Stimulated activated CD4-positive, alpha-beta T cell treated with anti-CD3 and anti-CD28 coated beads, Interleukin-1b, Interleukin-23, amount 100 ng/mL, for 48 hours (primary cell): ENCODE measurements around the gene IGFBP4.
A peak's percentile ranks its signal among the peaks of the same experiment; 100 is the strongest.

Source experiments
- DNase-seq: peaks from one replicate; pipeline ENCODE4 v3.0.0-alpha.2; 2020

Gene IGFBP4

GRCh38 chr17:40472733-40473452, 29.6 kb downstream of the IGFBP4 start:
- DNase-seq: no peak

- DNase-seq: no peak
Observed at GRCh38 chr17:40473573-40474365, 30.5 kb downstream of the IGFBP4 start.

- DNase-seq: no peak
Observed at GRCh38 chr17:40474419-40475002, 31.3 kb downstream of the IGFBP4 start.

- DNase-seq: no peak
Observed at GRCh38 chr17:40475234-40475908, 32.1 kb downstream of the IGFBP4 start.

DNA sequence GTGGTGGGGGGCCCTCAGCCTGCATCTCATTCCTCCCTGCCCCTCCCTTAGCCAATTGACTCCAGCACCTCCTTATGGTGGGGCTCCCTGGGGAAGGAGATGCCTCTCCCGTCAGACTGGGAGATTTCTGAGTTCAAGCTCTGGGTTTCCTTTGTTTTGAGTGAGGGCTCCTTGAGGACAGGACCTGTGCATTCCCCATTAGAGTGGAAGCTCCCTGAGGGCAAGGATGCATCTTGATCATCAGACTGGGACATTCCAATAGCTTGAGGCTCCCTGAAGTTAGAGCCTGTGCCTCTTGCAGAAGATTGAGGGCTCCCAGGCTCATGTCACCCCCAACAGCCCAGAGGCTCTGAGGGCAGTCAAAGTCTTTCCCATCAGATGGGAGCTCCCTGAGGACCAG, 34.5 kb downstream of the IGFBP4 start:
- DNase-seq: no peak

DNA sequence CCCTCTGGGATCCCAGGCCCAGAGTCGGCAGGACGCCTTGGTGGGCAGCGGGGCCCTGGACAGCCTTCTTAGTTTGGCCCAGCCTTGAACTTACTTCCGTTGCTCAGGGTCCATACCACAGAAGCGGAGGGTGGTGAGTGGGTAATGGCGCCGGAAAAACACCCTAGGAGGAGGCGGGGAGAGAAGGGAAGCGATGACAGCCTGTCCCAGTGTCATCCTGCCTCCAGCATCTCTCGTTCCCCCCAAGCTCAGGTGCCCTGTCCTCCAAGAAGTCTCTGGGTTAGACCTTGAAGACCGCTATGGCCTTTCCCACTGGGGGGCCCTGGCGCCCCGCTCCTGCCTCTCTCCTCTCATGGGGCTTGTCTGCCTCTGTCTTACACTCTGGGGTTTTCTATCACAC, 35.2 kb downstream of the IGFBP4 start:
- no peak for DNase-seq

GRCh38 chr17:40479754-40480480, 36.7 kb downstream of the IGFBP4 start:
- no peak for DNase-seq

DNA sequence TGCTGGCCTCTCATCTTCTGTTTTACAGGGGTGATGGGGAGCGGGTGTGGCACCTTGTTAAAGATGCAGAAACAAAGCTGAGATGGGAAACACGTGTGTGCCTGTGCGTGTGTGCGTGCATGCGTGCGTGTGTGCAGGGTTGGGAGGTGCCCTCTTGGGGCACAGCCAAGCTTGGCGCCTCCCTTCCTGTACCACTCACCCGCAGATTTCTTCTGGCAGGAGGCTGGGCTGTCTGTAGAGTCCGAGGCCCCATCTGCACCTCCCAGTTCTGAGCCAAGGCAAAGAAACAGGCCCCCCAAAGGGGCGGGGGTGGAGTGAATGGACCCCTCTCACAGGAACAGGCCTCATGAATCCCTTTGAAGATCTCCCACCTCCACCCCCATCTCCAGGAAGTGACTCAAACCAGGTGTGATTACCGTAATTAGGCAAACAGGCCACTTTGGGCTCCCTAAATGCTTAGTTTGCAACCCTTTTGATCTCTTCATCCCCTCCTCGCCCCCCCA, 37.3 kb downstream of the IGFBP4 start:
- peak; percentile 95 for DNase-seq

GRCh38 chr17:40481106-40481505, 37.9 kb downstream of the IGFBP4 start:
- DNase-seq: no peak

GRCh38 chr17:40482722-40483121, 39.5 kb downstream of the IGFBP4 start:
- DNase-seq: no peak

DNA sequence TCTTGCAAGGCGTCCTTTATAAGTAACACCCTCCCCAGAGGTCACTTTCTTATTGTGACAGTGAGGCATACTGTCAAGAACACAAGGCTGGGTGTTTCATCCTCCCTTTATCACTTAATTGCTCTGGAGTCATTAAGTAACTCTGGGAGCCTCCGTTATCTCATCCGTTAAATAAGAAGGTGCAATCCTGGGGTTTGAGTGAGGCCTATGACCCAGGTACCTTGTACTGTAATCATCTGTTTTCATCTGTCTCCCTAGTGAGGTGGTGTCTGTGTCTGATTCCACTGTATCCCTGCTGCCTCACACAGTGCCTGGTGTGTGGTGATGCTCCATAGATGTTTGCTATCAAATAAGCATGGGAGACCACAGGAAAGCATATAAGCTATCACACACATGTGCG, 40.4 kb downstream of the IGFBP4 start:
- no peak for DNase-seq

DNA sequence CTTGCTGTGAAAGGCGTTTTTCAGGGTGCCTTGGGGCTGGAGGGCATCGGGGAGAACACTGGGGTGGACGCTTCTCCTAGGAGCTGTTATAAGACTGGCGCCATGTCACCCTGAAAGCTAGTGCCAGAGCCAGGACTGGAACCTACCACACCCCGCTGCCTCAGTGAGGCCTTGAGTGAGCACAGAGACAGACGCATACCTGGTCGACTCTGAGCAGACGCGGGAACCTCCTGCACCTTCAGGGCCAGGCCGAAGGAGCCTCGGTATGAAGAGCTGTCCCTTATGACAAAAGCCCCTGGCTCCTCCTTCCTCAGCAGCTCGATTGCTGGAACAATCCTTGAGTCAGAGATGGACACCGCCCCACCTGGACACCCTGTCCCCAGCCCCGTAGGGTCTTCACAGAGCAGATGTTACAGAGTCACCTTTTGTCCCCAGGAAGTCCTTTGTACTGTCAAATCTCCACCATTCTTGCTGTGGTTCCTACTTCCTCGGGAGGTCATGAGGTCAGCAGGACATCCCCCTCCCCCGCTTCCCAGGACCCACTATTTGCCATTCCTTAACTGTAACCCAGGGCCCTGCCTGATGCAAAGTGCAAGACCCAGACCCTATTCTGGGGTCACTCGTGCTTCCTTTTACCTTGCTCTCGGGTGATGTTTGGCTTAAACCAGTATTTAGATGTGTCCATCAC, 41.2 kb downstream of the IGFBP4 start:
- no peak for DNase-seq

DNA sequence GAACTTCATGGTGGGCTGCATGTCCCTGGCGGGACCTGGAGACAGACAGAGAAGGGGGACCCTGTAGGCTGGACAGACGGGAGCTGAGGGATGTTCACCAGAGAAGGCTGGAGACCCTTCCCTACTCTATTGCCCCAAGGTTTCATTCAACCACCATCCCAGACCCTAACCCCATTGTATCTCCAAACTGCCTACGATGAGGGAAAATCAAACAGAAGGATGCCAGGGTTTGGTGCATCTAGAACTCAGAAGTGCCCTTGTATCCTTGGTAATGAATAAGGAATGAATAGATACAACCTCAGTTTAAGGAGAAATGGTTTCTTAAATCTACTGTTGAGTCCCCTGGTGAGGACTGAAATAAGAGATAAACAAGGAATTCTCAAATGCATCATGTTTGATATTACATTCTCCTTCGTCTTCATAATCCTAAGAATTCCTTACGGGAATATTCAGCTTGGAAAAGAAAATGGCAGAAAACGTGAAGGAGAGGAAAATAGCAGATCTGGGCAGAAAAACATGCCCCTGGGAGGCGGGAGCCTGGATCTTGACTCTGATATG, 41.8 kb downstream of the IGFBP4 start:
- no peak for DNase-seq

DNA sequence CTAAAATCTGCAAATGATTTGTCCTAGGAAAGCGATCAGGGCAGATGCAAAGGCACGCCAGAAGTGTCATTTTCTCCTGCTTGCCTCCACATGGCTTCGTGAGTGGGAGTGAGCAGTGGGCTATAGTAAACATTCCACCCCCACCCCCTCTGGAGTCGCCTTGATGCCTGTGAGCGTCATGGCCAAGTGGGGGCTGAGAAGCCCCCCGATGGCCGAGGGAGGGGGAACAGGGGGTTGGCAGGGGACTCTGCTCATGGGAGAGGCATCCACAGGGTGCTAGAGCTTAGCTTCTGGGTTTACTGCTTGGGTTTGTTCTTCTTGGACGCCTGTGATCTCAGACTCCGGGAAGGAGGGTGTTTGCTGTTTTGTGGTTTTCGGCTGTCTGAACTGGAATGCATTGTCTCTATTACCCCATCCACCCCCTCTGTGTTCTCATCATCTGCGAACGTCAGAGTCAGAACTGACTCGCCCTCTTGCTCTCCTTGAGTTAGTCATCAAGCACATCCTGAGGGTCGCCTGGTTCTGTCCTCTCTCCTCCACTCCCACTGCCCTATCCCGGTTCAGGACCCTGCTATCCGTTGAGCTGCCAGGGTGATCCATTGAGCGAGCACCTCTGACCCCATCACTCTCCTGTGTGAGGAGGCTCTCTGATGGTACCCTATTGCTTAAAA, 42.7 kb downstream of the IGFBP4 start:
- peak; percentile 61 for DNase-seq

DNA sequence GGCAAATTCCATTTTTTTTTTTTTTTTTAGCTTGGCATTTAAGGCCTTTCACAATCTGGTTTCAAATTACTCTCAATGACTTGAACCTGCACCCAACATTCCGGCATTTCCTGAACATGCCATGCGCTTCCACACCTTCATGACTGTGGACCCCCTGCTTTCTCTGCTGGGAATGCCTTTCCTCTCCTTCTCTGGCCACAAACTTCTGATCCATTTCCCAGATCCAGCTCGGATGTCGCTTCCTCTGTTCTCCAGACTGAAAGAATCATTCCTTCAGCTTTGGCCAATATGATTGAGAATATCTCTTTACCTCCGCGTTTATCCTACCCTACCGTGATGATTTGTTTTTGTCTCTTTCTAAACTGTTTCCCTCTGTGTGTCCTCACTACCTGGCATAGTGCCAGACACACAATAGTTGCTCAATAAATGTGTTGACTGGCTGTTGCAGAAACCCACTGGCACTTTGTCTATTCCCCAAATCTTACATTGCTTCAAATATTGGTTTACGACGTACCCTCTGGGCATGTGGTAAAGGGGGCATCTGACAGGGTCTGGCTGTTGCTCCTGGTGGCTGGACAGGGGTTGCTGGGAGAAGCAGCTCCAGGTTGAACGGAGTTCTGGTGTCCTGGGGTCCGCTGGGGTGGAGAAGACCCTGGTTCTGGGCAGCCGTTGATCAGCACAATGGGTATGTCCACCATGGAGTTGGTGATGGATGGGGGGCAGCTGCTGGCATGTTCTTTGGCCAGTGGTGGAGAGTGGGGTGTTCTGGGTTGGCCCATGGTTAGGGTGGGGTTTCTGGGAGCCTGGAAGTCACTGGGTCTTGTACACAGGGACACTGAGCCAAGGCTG, 43.5 kb downstream of the IGFBP4 start:
- no peak for DNase-seq

GRCh38 chr17:40487371-40488020, 44.2 kb downstream of the IGFBP4 start:
- DNase-seq: no peak

DNA sequence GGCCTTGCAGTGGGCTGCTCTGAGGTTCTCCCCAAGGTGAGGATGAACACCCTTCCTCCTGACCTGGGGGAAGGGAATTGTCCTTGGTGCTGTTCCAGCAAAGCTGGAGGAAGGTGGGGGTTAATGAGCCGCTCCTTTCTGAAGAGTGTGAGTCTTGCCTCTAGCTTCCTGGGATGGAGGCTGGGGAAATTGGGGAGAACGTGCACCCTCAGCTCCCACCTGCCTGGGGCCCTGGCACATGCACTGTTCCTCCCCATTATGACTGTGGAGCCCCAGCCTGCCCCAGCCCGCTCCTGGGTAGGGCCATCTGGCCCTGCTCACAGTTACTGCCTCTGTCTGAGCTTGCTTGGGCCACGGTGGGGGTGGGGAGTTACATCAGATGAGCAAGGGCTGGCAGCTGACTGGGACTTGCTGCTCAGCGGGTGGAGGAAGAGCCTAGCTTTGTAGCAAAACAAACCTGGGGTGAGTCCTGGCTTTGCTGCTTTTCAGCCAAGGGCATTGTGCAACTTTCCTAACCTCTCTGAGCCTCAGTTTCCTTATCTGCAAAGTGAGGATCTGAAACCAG, 47.1 kb downstream of the IGFBP4 start:
- DNase-seq: peak; percentile 35

- DNase-seq: no peak
Observed at GRCh38 chr17:40490982-40491381, 47.7 kb downstream of the IGFBP4 start.

- no peak for DNase-seq
Observed at GRCh38 chr17:40491486-40491885, 48.2 kb downstream of the IGFBP4 start.
